SIG-M5 treated with dmso at 0.1 percent for 504 hours (cell line): Measurements from ENCODE around the gene SHC2.
"Not testable (repeated sequence)": the region's sequence is repeated elsewhere in the genome, so short reads cannot be mapped to it uniquely, and the experiment has no call there.

Experiments used
- DNase-seq: peaks from one replicate; lab custom pipeline; 2025; ENCODE audit not compliant: unreplicated experiment; lab: John Stamatoyannopoulos, UW

The SHC2 gene

DNA sequence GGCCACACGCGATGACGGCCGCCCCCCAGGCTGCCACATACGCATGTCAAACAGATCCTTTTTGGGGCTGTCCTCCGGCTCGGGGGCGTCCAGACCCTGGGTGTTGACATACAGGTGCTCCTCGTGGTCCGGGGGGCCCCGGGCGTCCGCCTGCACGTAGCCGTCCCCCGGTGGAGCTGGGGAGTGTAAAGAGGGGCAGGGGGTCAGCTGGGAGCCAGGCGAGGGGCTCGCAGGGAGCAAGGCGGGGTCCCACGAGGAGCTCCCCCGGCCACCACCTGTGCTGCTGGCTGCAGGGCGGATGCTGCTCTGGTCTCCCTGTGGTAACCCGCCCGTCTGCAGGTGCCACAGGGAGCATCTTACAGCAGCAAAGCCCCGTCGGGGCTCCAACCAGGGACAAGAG, 35.8 kb downstream of the SHC2 start:
- no peak for DNase-seq

DNA sequence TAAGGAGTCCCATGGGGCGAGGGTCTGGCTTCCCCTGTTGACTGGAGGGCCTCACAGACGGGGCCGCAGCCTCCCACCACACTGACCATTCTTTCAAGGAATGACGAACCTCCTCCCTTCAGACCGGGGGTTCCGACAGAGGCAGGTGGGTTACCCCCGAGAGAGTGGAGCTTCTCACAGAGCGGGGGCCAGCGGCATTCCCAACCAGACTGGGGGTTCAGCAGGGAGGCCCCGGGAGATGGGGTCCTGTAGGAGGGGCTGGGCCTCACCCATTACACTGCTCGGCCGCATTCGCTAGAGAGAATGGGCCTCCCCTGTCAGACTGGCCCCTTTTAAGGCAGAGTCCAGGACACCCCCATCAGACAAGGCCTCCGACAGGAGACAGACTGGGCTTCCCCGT, 36.3 kb downstream of the SHC2 start:
- DNase-seq = no peak

DNA sequence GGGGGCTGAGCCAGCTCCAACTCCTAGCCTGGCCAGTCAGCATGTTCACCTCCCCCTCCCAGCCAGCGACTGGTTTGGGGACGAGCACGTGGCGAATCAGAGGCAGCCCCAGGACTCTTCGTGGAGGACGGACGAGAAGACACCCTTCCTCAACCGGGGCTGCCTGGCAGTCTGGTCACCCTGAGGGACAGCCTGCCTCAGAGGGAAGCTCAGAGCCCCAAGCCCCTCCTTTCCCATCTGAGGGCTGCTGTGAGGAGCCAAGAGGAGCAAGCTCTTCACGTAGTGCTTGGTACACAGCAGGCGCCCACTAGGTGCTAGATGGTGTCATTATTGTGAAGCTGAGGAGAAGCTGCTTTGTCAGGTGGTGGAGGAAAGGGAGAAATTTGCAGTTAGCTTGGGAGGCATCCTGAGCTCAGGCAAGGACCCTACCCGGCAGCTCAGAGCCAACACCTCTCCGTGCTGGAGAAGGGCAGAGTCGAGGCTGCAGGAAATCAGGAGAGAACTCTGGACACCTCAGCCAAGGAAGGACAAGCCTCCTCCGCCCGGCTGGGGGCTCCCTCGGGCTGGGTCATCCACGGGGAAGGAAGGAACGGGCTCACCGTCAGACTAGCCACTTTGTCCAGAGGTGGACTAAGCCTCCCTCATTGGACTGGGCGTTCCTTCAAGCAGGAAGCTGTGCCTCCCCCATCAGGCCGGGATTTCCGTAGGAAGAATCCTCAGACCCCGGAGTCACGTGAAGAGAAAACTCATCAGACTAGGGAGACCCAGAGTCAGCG, 37.0 kb downstream of the SHC2 start:
- no peak for DNase-seq

DNA sequence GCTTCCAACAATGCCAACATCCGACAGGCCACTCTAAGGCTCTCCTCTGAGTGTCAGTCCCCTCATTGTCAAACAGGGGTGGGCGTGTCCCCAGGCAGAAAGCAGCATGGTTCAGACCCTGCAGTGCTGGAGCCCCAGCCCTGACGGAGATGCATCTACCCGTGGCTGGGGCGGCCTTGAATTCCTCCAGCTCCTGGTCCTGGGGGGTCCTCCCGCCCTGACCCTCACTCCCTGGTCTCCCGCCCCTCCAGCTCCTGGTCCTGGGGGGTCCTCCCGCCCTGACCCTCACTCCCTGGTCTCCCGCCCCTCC, 38.0 kb downstream of the SHC2 start:
- not testable (repeated sequence) for DNase-seq

DNA sequence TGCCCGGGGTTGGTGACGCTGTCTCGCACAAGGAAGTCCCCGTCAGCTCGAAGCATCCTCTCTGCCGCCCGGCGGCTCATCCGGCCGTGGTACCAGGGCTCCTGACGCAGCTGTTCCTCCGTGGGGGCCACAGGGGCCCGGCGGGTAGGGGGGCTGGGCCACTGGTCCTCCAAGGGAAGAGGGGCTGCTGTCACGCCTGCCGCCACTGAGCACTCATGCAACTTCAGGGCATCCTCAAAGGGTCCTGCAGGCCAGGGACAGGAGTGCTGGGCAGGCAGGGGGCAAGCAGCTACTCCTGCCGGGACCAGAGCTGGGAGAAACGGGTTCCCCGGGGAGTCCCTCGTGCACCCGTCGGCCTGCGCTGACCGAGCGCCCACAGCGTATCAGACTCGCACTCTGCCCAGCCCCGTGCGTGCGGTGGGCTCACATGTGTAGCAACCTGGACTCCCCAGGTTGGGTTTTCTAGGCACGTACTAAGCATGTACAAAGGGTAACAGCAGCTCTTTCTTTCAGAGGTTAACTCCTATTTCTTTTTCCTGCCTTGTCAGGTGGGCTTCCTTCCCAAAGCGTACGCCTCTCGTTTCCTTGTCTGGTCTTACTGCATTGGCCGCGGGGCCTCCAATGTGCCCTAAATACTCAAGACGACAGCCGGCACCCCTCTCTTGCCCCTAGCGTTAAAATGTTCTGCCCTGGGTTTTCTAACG, 38.5 kb downstream of the SHC2 start:
- no peak for DNase-seq

DNA sequence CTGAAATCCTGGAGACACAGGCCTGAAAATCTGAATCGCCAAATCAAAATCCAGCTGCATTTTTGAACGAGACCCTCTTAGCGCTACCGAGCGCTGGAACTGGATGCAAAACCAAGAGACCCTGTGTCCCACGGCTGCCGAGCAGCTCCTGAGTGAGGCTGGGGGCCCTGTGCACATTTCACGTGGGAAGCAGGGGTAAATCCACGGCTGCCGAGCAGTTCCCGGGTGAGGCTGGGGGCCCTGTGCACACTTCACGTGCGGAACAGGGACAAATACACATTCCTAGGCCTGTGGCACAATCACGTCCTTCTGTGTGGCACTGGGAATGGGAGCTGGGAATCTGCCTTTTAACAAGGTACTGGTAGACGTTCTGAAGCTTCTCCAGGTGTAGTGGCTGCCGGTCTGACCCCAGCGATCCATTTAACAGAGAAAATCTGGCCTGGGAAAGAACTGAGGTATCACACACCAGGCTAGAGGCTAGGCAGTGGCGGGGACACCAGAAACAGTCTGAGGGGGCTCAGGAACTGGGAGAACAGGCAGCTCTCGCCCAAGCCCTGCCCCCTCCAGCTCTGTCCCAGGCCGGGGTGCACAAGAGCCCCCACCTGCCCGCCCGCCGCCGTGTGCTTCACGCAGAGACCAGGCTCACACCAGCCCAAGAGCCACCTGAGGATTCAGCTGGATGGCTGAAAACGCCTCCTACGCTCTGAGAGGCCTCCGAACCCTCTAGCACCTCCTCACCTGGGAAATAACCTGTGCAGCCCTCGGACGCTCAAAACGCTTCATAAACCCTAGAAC, 40.9 kb downstream of the SHC2 start:
- DNase-seq = no peak

DNA sequence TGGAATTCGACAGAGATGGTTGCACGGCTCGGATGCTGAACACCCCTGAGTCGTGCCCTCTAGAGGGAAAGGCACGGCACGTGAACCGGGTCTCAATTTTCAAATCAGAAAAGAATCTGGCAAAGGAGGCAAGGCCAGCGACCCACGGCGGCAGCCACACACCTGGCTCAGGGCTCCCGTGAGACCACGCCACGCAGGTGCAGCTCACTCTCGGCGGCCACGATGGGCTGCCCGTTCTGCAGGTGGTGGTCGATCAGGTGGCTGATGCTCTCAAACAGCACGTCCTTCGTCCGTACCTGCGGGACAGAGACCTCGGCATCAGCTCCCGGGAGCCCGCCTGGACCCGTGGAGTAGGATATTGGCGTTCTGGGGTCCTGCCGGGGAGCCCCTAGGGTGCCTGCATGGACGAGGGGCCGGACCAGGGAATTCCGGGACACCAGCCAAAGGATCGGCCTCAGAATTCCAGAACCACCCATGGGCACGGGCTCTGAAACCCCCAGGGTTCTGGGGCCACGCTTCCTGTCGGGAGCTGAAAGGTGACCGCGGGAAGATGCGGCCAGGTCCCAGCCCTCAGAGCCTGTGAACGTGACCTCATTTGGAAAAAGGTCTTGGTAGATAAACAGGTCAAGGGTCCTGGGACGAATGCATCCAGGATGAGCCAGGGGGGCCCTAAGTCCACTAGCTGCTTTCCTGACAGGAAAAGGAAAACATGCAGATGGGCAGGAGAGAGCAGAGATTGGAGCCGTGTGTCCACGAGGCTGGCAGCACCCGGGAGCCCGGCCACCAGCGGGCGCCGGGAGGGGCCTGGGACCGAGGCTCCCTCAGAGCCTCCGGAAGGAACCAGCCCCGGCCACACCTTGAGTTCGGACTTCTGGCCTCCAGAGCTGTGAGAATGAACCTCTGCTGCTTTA, 41.8 kb downstream of the SHC2 start:
- no peak for DNase-seq

DNA sequence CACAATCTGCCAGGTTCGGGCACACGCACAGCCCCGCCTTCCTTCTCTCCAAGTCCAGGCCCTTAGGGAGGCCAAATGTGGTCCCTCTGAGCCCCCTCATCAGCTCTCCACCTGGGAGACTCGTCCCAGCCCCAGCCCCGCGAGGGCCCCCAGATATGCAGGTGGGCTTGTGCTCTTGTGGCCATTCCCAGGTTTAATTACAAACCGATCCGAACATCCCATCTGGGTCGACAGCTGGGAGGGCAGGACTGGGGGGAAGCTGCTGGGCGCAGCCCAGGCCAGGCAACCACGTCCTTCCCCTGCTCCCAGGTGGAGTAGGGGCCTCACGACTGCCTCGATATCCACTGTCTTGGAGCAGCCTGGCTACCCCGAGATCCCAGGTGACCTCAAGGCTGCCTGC, 44.4 kb downstream of the SHC2 start:
- no peak for DNase-seq

DNA sequence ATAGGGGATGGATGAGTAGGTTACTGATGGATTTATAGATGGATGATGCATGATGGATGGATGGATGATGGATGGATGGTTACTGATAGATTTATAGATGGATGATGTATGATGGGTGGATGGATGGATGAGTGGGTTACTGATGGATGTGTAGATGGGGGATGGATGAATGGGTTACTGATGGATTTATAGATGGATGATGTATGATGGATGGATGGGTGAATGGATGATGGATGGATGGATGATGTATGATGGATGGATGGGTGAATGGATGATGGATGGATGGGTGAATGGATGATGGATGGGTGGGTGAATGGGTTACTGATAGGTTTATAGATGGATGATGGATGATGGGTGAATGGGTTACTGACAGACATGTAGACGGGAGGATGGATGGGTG, 45.5 kb downstream of the SHC2 start:
- no peak for DNase-seq

DNA sequence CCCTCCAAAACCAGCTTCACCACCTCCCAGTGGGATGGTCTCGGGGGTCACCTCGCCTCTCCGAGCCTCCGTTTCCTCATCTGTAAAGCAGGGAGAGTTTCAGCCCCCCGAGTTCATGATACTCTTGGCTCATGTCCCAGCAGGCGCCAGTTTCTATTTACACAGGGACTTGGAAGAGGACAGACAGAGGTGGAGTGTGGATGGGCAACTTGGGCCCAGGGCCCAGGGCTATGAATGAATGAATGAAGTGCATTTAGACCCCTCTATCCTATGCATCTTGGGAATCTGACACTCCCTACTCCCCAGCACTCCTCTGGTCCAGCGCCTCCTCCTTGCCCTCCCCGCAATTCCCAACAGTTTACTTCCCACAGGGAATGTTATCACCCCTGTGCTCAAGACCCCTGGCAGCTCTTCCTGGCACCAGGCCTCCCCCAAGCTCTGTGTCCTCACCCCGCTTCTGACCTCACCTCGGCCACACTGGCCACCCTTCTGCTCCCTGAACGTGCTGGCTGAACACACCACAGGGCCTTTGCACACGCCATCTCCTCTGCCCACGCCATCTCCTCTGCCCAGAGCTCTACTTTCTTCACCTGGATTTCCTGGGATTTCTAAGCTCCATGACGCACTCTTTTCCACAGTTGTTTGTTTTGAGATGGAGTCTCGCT, 46.9 kb downstream of the SHC2 start:
- DNase-seq = no peak

DNA sequence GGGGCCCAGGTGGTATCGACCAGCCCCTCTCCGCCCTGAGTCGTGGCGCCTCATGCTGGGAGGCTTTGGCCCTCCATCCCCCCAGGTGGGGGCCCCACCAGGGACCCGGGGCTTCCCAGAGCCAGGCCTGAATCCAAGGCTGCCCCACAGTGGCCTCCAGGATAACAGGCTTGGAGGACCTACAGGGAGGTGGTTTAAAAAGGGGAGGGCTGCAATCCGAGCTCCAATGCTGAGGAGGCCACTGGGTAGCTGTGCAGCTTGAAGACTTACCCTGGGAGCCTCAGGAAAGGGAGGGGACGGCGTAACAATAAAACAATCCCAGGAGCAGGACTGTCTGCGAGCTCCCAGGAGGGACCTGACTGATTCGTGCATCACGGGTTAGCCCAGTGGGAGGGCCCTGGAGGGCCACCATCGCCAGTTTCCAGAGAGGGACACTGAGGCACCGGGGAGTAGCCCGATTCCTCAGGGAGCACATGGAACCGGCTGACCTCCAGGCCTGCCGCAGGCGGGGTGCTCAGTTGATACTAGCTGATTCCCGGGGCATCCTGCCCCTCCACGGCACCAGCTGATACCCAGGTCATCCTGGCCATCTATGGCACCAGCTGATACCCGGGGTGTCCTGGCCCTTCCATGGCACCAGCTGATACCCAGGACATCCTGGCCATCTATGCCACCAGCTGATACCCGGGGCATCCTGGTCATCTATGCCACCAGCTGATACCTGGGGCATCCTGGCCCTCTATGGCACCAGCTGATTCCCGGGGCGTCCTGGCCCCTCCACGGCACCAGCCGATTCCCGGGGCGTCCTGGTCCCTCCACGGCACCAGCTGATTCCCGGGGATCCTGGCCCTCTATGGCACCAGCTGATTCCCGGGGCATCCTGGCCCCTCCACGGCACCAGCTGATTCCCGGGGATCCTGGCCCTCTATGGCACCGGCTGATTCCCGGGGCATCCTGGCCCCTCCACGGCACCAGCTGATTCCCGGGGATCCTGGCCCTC, 48.2 kb downstream of the SHC2 start:
- DNase-seq = no peak

DNA sequence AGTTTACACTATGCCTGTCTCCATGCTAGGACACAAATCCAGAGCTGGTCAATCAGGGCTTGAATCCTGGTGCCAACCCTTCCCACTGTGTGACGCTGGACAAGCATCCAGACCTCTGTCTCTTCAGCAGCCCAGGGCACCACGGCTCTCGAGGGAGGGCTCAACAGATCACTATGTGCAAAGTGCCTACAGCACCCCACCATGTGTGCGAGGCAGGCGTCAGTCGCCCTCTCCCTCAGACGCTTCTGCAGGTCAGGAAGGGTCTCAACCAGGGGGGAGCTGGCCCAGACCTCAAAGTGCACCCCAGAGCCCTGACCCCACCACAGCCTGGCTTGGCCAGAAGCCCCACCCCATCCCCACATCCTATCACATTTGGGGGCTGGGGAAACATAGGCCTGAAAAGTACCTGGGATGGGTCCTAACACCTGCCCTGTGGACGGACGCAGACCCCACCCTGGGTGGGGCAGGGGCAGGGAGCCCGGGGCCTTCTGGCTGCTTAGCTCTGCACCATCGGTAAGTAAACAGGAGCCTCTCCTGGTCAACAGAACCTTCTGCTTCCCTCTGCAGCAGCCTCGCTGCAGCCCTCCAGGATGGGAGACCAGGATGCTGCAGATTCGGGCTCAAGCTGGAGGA, 49.0 kb downstream of the SHC2 start:
- DNase-seq = no peak

DNA sequence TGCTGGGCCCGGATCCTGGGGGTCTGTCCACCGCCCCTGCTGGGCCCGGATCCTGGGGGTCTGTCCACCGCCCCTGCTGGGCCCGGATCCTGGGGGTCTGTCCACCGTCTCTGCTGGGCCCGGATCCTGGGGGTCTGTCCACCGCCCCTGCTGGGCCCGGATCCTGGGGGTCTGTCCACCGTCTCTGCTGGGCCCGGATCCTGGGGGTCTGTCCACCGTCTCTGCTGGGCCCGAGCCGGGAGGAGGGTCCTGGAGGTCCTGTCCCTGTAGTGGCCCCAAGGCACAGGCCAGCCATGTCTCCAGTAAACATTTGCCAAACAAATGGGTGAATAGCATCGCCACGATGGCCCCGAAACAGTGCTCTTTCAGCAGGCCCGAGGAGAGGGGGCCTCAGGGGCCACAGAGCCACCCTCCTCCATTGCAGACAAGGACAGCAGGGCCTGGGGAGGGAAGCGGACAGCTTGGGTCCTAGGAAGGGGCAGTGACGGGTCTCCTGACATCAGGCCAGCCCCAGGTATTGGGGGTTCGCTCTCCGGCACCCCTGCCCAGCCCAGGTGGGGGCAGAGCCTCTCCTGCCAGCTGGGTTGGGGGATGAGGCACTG, 49.6 kb downstream of the SHC2 start:
- not testable (repeated sequence) for DNase-seq

DNA sequence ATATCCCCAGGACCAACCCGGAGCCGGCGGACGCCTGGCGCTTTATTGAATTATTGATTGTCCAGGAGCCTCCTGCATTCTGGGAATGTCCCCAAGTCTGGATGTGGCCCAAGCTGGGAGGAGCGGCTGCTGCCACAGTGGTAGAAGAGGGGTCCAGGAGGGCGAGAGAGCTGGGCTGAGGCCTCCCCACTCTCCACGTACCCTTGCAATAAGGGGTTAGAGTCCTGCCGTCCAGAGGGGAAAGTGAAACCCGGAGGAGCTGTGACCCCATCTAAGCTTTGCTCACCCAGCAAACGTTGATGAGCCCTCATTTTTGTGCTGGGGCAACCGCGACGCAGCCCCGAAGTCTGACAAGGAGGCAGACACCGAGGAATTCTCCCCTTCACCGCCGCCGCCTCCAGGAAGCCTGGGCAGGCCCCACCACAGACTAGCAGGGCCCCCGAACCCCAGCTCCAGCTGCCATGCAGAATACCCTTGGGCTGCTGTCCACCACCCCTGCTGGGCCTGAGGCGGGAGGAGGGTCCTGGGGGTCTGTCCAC, 50.5 kb downstream of the SHC2 start:
- no peak for DNase-seq

DNA sequence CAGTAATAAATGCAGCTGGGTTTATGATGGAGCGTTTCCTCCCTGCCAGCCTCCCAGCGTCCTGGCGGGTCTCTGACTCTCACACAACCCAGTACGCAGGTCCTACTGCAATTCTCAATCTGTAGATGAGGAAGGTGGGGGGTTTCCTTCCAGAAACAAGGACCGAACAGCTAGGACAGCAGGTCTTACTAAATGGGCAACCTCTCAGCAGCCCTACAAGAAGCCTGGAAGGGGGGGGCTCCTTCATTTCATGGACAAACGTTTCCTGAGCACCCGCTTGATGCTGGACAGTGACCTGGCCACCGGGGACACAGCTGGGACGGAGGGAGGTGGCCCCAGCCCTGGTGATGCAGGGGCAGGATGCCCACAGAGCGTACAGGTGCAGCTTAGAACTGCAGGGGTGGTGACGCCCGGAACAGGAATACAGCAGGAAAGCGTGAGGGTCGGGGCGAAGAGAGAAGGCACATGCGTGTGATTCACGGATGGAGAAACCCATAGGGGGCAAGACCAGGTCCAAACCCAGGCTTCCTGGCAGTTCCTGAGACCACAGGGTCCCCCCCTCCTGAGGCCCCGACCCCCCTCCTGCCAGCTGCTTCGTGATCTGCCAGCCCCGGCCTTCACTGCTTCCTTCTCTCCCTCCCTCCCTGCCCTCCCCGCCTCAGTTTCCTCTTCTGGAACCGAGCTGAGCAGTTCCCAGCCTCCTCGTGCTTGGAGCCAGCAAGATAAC, 51.2 kb downstream of the SHC2 start:
- no peak for DNase-seq

DNA sequence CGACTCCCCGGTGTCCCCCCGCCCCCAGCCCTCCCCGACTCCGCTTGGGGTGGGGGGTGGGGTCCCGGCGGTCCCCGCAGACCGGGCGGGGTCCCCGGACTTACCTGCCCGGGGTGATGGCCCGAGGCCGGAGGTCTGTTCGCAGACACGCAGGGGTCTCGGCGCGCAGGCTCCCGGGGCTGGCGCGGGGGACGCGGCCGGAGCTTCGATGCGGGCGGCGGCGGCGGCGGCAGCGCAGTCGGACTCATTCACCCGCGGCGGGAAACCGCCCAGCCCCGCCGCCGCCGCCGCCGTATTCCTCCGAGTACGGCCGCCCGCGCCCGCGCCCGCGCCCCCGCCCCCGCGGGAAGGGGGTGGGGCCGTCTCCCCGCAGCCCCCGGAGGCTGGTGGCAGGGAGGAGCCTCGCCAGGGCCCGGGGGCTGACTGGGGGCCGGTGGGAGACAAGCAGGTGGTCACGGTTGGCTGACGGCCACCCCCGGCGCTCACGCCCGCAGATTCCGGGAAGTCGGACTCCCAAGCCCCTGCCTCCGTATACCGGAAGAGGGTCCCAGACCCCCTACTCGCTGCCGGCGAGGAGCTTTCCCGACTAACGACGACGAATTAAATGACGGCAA, 51.8 kb downstream of the SHC2 start, which contains the start of gene C2CD4C:
C2CD4C (minus strand) TSS at position 246 of the 614 bp plus-strand sequence. CDS start 786 bp downstream, outside the sequence.
- no peak for DNase-seq

DNA sequence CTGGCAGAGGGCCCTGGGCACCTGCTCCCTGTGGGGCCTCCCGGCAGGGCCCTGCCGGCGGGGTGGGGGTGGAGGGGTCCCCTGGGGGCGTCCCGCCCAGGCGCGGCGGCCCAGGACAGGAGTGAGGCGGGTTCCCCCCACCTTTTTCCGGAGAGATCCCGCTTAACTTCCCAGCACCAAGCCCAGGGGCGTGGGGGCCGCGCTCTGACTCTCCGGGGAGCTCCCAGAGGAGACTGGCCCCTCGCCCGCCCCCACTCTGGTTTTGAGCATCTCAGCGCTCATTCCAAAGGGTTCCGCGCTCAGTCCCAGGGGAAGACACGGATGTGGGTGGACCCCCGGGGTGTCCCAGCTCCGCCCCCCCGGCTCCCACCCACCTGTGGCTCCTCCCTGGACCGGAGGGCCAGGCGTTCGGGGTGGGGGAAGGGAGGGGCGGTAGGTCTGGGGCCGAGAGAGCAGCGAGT, 52.4 kb downstream of the SHC2 start:
- DNase-seq = no peak
